GM12878 (cell line): ENCODE results near the gene CHERP. TPM values are rescaled to one million over a fixed set of nuclear protein-coding genes. Genes with fewer than 3 reads are reported as not detected.

Experiments used
- BACH1 ChIP-seq: fragments of 450-650 bp; IDR thresholded peaks from 2 replicates; pipeline ENCODE4 v1.6.1; 2017; ENCODE audit warnings: mild to moderate bottlenecking, borderline replicate concordance
- BHLHE40 ChIP-seq, 2 experiments: fragments of 450-650 bp in 1 of 2; IDR thresholded peaks; 2 replicates each; pipeline ENCODE4 v1.6.1; 2011 to 2017; ENCODE audit warnings: low read depth in 2 of 2, borderline replicate concordance in 1 of 2, improper control_type of control experiment in 1 of 2, low read length in 1 of 2, mild to moderate bottlenecking in 1 of 2
- BRCA1 ChIP-seq: IDR thresholded peaks from 2 replicates; pipeline ENCODE4 v1.6.1; 2011; ENCODE audit warnings: low read depth, low read length, improper control_type of control experiment
- CBX3 ChIP-seq: fragments of 200-600 bp; sonication (generic); IDR thresholded peaks from 2 replicates; pipeline ENCODE4 v1.6.1; 2016; ENCODE audit warnings: low read depth, borderline replicate concordance
- CEBPB ChIP-seq, 2 experiments: fragments of 150-350 bp in 1 of 2; IDR thresholded peaks; 2 replicates each; pipeline ENCODE4 v1.6.1; 2012 to 2014; ENCODE audit warnings: low read depth in 2 of 2, low read length in 2 of 2, borderline replicate concordance in 1 of 2, inconsistent platforms in 1 of 2
- ELK1 ChIP-seq: IDR thresholded peaks from 2 replicates; pipeline ENCODE4 v1.6.1; 2012; ENCODE audit warnings: low read depth, low read length, improper control_type of control experiment
- ETV6 ChIP-seq, 2 experiments: fragments of 450-650 bp in 1 of 2; IDR thresholded peaks in 1 of 2; conservative IDR thresholded peaks in 1 of 2; 2 replicates each; pipeline ENCODE4 v1.6.1; 2014; ENCODE audit warnings: antibody characterized with exemption in 1 of 2, borderline replicate concordance in 1 of 2, low read depth in 1 of 2, mild to moderate bottlenecking in 1 of 2, moderate library complexity in 1 of 2
- IKZF2 ChIP-seq, 2 experiments: fragments of 450-650 bp; IDR thresholded peaks; 2 replicates each; pipeline ENCODE4 v1.6.1; 2017; ENCODE audit warnings: mild to moderate bottlenecking in 2 of 2, moderate library complexity in 2 of 2
- IRF4 ChIP-seq: IDR thresholded peaks from 2 replicates; pipeline ENCODE4 v1.6.1; 2011; ENCODE audit warnings: low read depth, low read length
- KAT2A ChIP-seq: conservative IDR thresholded peaks from 2 replicates; pipeline ENCODE4 v1.6.1; 2011; ENCODE audit warnings: low read depth, low read length; ENCODE audit not compliant: control insufficient read depth
- KDM1A ChIP-seq: fragments of 200-600 bp; sonication (generic); IDR thresholded peaks from 2 replicates; pipeline ENCODE4 v1.6.1; 2016; ENCODE audit warnings: borderline replicate concordance
- MYB ChIP-seq: fragments of 150-350 bp; IDR thresholded peaks from 2 replicates; pipeline ENCODE4 v1.6.1; 2014; ENCODE audit warnings: mild to moderate bottlenecking, low read depth, low read length, borderline replicate concordance
- NR2C2 ChIP-seq: IDR thresholded peaks from 2 replicates; pipeline ENCODE4 v1.6.1; 2011; ENCODE audit warnings: borderline replicate concordance, low read depth; ENCODE audit not compliant: control insufficient read depth, insufficient read length
- NR2F1 ChIP-seq: fragments of 450-650 bp; conservative IDR thresholded peaks from 2 replicates; pipeline ENCODE4 v1.6.1; 2017; ENCODE audit warnings: mild to moderate bottlenecking
- SP1 ChIP-seq: IDR thresholded peaks from one replicate; pipeline ENCODE4 v1.6.1; 2011; ENCODE audit warnings: low read depth, low read length
- YBX1 ChIP-seq: fragments of 450-650 bp; IDR thresholded peaks from 2 replicates; pipeline ENCODE4 v1.6.1; 2016; ENCODE audit warnings: antibody characterized with exemption
- ZBTB40 ChIP-seq: fragments of 450-650 bp; IDR thresholded peaks from 2 replicates; pipeline ENCODE4 v1.6.1; 2016; ENCODE audit warnings: mild to moderate bottlenecking, moderate library complexity, borderline replicate concordance
- ZSCAN29 ChIP-seq: fragments of 450-650 bp; IDR thresholded peaks from 2 replicates; pipeline ENCODE4 v1.6.1; 2017; ENCODE audit warnings: mild to moderate bottlenecking, moderate library complexity
- polyA plus RNA-seq, 11 experiments: library from polyadenylated mRNA; depleted of rRNA in 4 of 11; unstranded in 6 of 11; stranded (reverse) in 5 of 11; fragments of >200 nt; fragmentation: Nextera tagmentation in 4 of 11; fragmentation: Illumina TruSeq in 1 of 11; extraction: Ambion mirVana in 4 of 11; extraction: Trizol in 1 of 11; gene quantifications; 1 replicate in 1 of 11; 2 replicates in 10 of 11; pipeline versions ENCODE4 v1.2.1 to v1.2.3, GENCODE V29; 2011 to 2016; ENCODE audit warnings: inconsistent platforms in 2 of 11, missing spikeins in 2 of 11, low read depth in 1 of 11
- total RNA-seq, 4 experiments: library from RNA; depleted of rRNA in 3 of 4; stranded (reverse); fragments of >200 nt in 3 of 4; fragmentation: Illumina TruSeq in 1 of 4; extraction: Trizol in 1 of 4; gene quantifications; 2 replicates each; pipeline versions ENCODE4 v1.2.1 to v1.2.3, GENCODE V29; 2013 to 2021
- TF ChIP-seq, protein P1 (sequence below): fragments of 450-650 bp; IDR thresholded peaks from 2 replicates; pipeline ENCODE4 v1.6.1; 2017; ENCODE audit warnings: mild to moderate bottlenecking, low read depth, inconsistent platforms; ENCODE audit not compliant: poor library complexity, severe bottlenecking
- TF ChIP-seq, protein P2 (sequence below): fragments of 150-350 bp; IDR thresholded peaks from 2 replicates; pipeline ENCODE4 v1.6.1; 2014; ENCODE audit warnings: mild to moderate bottlenecking, low read depth, low read length

The CHERP gene
- total and polyA plus RNA-seq, 10 of the 15 experiments (the other 5 are each of a cell fraction or from before 2014, with no cell fraction given) = 0.66 to 65.3 (median 12.2) TPM

GRCh38 chr19:16572332-16573211 is 30.3 kb upstream of the CHERP start, which contains the start of gene SLC35E1 (continued):
- TF ChIP-seq KDM1A (no peak), YBX1 (no peak), ETV6 (conservative IDR thresholded peaks at IDR 0.05 in 1 of 2, IDR thresholded peaks at IDR 0.05 in 1 of 2; ENCODE audit: borderline replicate concordance in 1 of 2, low read depth in 1 of 2) (peak in 1 of 2 experiments; percentile 41; a peak in 1 of 4 replicates), KAT2A (no peak), ELK1 (peak; percentile 97), CBX3 (no peak), CEBPB (IDR thresholded peaks at IDR 0.05; ENCODE audit: borderline replicate concordance in 1 of 2, low read depth in 2 of 2, low read length in 2 of 2) (no peak), IKZF2 (IDR thresholded peaks at IDR 0.05) (peak in 1 of 2 experiments; percentile 18; a peak in 1 of 4 replicates), ZSCAN29 (no peak), BHLHE40 (IDR thresholded peaks at IDR 0.05; ENCODE audit: borderline replicate concordance in 1 of 2, low read depth in 2 of 2, low read length in 1 of 2) (peak; percentile 12 to 63; a peak in 1 of 4 replicates), BRCA1 (no peak), BACH1 (no peak; the same call in 1 of the 2 replicates), NR2F1 (no peak), IRF4 (no peak), NR2C2 (no peak), SP1 (peak; percentile 89), ZBTB40 (peak; percentile 90), MYB (no peak)
- TF ChIP-seq, protein P1, sequence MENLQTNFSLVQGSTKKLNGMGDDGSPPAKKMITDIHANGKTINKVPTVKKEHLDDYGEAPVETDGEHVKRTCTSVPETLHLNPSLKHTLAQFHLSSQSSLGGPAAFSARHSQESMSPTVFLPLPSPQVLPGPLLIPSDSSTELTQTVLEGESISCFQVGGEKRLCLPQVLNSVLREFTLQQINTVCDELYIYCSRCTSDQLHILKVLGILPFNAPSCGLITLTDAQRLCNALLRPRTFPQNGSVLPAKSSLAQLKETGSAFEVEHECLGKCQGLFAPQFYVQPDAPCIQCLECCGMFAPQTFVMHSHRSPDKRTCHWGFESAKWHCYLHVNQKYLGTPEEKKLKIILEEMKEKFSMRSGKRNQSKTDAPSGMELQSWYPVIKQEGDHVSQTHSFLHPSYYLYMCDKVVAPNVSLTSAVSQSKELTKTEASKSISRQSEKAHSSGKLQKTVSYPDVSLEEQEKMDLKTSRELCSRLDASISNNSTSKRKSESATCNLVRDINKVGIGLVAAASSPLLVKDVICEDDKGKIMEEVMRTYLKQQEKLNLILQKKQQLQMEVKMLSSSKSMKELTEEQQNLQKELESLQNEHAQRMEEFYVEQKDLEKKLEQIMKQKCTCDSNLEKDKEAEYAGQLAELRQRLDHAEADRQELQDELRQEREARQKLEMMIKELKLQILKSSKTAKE = no peak
- TF ChIP-seq, protein P2, sequence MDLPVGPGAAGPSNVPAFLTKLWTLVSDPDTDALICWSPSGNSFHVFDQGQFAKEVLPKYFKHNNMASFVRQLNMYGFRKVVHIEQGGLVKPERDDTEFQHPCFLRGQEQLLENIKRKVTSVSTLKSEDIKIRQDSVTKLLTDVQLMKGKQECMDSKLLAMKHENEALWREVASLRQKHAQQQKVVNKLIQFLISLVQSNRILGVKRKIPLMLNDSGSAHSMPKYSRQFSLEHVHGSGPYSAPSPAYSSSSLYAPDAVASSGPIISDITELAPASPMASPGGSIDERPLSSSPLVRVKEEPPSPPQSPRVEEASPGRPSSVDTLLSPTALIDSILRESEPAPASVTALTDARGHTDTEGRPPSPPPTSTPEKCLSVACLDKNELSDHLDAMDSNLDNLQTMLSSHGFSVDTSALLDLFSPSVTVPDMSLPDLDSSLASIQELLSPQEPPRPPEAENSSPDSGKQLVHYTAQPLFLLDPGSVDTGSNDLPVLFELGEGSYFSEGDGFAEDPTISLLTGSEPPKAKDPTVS = no peak
